GM12878 (cell line): Measurements from ENCODE around the gene TRMU. TPM values are rescaled to one million over a fixed set of nuclear protein-coding genes. Genes with fewer than 3 reads are reported as not detected.
A peak's percentile ranks its signal among the peaks of the same experiment; 100 is the strongest.

ENCODE experiments used
- BCLAF1 ChIP-seq: fragments of 450-650 bp; IDR thresholded peaks from 2 replicates; pipeline ENCODE4 v1.6.1; 2017; ENCODE audit warnings: antibody characterized with exemption, mild to moderate bottlenecking, moderate library complexity
- BHLHE40 ChIP-seq, 2 experiments: fragments of 450-650 bp in 1 of 2; IDR thresholded peaks; 2 replicates each; pipeline ENCODE4 v1.6.1; 2011 to 2017; ENCODE audit warnings: low read depth in 2 of 2, borderline replicate concordance in 1 of 2, improper control_type of control experiment in 1 of 2, low read length in 1 of 2, mild to moderate bottlenecking in 1 of 2
- CBX3 ChIP-seq: fragments of 200-600 bp; sonication (generic); IDR thresholded peaks from 2 replicates; pipeline ENCODE4 v1.6.1; 2016; ENCODE audit warnings: low read depth, borderline replicate concordance
- EGR1 ChIP-seq, 2 experiments: IDR thresholded peaks; 1 replicate in 1 of 2; 2 replicates in 1 of 2; pipeline ENCODE4 v1.6.1; 2011 to 2012; ENCODE audit warnings: low read depth in 2 of 2, low read length in 2 of 2, borderline replicate concordance in 1 of 2, mild to moderate bottlenecking in 1 of 2, moderate library complexity in 1 of 2
- FOXM1 ChIP-seq: IDR thresholded peaks from 2 replicates; pipeline ENCODE4 v1.6.1; 2012; ENCODE audit warnings: low read depth, mild to moderate bottlenecking, inconsistent platforms, low read length, moderate library complexity
- IRF5 ChIP-seq: fragments of 450-650 bp; IDR thresholded peaks from 2 replicates; pipeline ENCODE4 v1.6.1; 2017; ENCODE audit warnings: borderline replicate concordance
- LARP7 ChIP-seq: fragments of 450-650 bp; IDR thresholded peaks from 2 replicates; pipeline ENCODE4 v1.6.1; 2017; ENCODE audit warnings: mild to moderate bottlenecking
- MXI1 ChIP-seq: fragments of 150-350 bp; IDR thresholded peaks from 2 replicates; pipeline ENCODE4 v1.6.1; 2011; ENCODE audit warnings: low read depth, mild to moderate bottlenecking, inconsistent platforms, low read length, improper control_type of control experiment
- POLR2AphosphoS5 ChIP-seq: IDR thresholded peaks from 2 replicates; pipeline ENCODE4 v1.6.1; 2011; ENCODE audit warnings: mild to moderate bottlenecking, low read length, inconsistent platforms
- POU2F2 ChIP-seq: IDR thresholded peaks from 3 replicates; pipeline ENCODE4 v1.6.1; 2011; ENCODE audit warnings: low read depth, mild to moderate bottlenecking, low read length, borderline replicate concordance
- RAD21 ChIP-seq: IDR thresholded peaks from 2 replicates; pipeline ENCODE4 v1.6.1; 2011; ENCODE audit warnings: mild to moderate bottlenecking, low read depth, low read length, moderate library complexity; ENCODE audit not compliant: insufficient read depth
- RB1 ChIP-seq: fragments of 450-650 bp; formaldehyde crosslinking; IDR thresholded peaks from 2 replicates; pipeline ENCODE4 v1.6.1; 2017; ENCODE audit warnings: mild to moderate bottlenecking, borderline replicate concordance
- SIX5 ChIP-seq: IDR thresholded peaks from 2 replicates; pipeline ENCODE4 v1.6.1; 2011; ENCODE audit warnings: mild to moderate bottlenecking, low read depth, low read length, moderate library complexity; ENCODE audit not compliant: severe bottlenecking
- SP1 ChIP-seq: IDR thresholded peaks from one replicate; pipeline ENCODE4 v1.6.1; 2011; ENCODE audit warnings: low read depth, low read length
- SPI1 ChIP-seq: IDR thresholded peaks from 2 replicates; pipeline ENCODE4 v1.6.1; 2011; ENCODE audit warnings: low read depth, mild to moderate bottlenecking, low read length, moderate library complexity, borderline replicate concordance; ENCODE audit not compliant: insufficient read depth
- SRF ChIP-seq, 2 experiments: IDR thresholded peaks; 2 replicates each; pipeline ENCODE4 v1.6.1; 2011; ENCODE audit warnings: low read depth in 2 of 2, low read length in 2 of 2, mild to moderate bottlenecking in 1 of 2, moderate library complexity in 1 of 2
- SUZ12 ChIP-seq: fragments of 200-600 bp; sonication (generic); IDR thresholded peaks from one replicate; pipeline ENCODE4 v1.6.1; 2018; ENCODE audit warnings: antibody characterized with exemption, mild to moderate bottlenecking; ENCODE audit not compliant: unreplicated experiment
- WRNIP1 ChIP-seq: IDR thresholded peaks from 2 replicates; pipeline ENCODE4 v1.6.1; 2011; ENCODE audit warnings: low read depth, low read length, improper control_type of control experiment, borderline replicate concordance
- YBX1 ChIP-seq: fragments of 450-650 bp; IDR thresholded peaks from 2 replicates; pipeline ENCODE4 v1.6.1; 2016; ENCODE audit warnings: antibody characterized with exemption
- polyA plus RNA-seq, 11 experiments: library from polyadenylated mRNA; depleted of rRNA in 4 of 11; unstranded in 6 of 11; stranded (reverse) in 5 of 11; fragments of >200 nt; fragmentation: Nextera tagmentation in 4 of 11; fragmentation: Illumina TruSeq in 1 of 11; extraction: Ambion mirVana in 4 of 11; extraction: Trizol in 1 of 11; gene quantifications; 1 replicate in 1 of 11; 2 replicates in 10 of 11; pipeline versions ENCODE4 v1.2.1 to v1.2.3, GENCODE V29; 2011 to 2016; ENCODE audit warnings: inconsistent platforms in 2 of 11, missing spikeins in 2 of 11, low read depth in 1 of 11
- total RNA-seq, 4 experiments: library from RNA; depleted of rRNA in 3 of 4; stranded (reverse); fragments of >200 nt in 3 of 4; fragmentation: Illumina TruSeq in 1 of 4; extraction: Trizol in 1 of 4; gene quantifications; 2 replicates each; pipeline versions ENCODE4 v1.2.1 to v1.2.3, GENCODE V29; 2013 to 2021
- TF ChIP-seq, protein P1 (sequence below): fragments of 450-650 bp; IDR thresholded peaks from 2 replicates; pipeline ENCODE4 v1.6.1; 2016; ENCODE audit warnings: mild to moderate bottlenecking

The TRMU gene
- total and polyA plus RNA-seq, 10 of the 15 experiments (the other 5 are each of a cell fraction or from before 2014, with no cell fraction given), result 3.5 to 57.0 (median 44.0) TPM

GRCh38 chr22:46335201-46336118, at the start of gene TRMU (continued):
- TF ChIP-seq, protein P1, sequence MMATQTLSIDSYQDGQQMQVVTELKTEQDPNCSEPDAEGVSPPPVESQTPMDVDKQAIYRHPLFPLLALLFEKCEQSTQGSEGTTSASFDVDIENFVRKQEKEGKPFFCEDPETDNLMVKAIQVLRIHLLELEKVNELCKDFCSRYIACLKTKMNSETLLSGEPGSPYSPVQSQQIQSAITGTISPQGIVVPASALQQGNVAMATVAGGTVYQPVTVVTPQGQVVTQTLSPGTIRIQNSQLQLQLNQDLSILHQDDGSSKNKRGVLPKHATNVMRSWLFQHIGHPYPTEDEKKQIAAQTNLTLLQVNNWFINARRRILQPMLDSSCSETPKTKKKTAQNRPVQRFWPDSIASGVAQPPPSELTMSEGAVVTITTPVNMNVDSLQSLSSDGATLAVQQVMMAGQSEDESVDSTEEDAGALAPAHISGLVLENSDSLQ, result peak; percentile 54
- peak; percentile 66 for TF ChIP-seq SIX5
- no peak for TF ChIP-seq SUZ12
- TF ChIP-seq POU2F2, result peak; percentile 71; the same call in 2 of the 3 replicates
- peak; percentile 55 for TF ChIP-seq SP1
- peak in 1 of 2 experiments; percentile 75; a peak in 2 of 4 replicates for TF ChIP-seq BHLHE40 (IDR thresholded peaks at IDR 0.05; ENCODE audit: borderline replicate concordance in 1 of 2, low read depth in 2 of 2, low read length in 1 of 2)
- TF ChIP-seq SRF (IDR thresholded peaks at IDR 0.05; ENCODE audit: low read depth in 2 of 2, low read length in 2 of 2), result peak; percentile 63 to 82; a peak in 3 of 4 replicates
- peak; percentile 81; the same call in 1 of the 2 replicates for TF ChIP-seq RB1
- no peak for TF ChIP-seq BCLAF1
- no peak for TF ChIP-seq SPI1
- peak; percentile 95 for TF ChIP-seq MXI1
- TF ChIP-seq FOXM1, result no peak
- no peak for TF ChIP-seq CBX3
- no peak for TF ChIP-seq YBX1
- TF ChIP-seq RAD21, result no peak
- peak; percentile 96 for TF ChIP-seq LARP7
- TF ChIP-seq WRNIP1, result no peak
- peak; percentile 80; the same call in 1 of the 2 replicates for TF ChIP-seq POLR2AphosphoS5
- peak; percentile 43 to 47; a peak in 2 of 3 replicates for TF ChIP-seq EGR1 (IDR thresholded peaks at IDR 0.05; ENCODE audit: borderline replicate concordance in 1 of 2, low read depth in 2 of 2, low read length in 2 of 2)
- TF ChIP-seq IRF5, result no peak
